GM19468 (cell line): ENCODE results near the gene PEX14.
"Not testable (repeated sequence)": the region's sequence is repeated elsewhere in the genome, so short reads cannot be mapped to it uniquely, and the experiment has no call there.

ENCODE experiments used
- ATAC-seq: cut with Tn5 transposase; IDR thresholded peaks from one replicate; pipeline ENCODE4 v1.9.1; 2021; ENCODE audit warnings: mild to moderate bottlenecking, moderate library complexity, moderate number of reproducible peaks; ENCODE audit not compliant: unreplicated experiment; ENCODE audit errors: extremely low read depth

Gene PEX14

DNA sequence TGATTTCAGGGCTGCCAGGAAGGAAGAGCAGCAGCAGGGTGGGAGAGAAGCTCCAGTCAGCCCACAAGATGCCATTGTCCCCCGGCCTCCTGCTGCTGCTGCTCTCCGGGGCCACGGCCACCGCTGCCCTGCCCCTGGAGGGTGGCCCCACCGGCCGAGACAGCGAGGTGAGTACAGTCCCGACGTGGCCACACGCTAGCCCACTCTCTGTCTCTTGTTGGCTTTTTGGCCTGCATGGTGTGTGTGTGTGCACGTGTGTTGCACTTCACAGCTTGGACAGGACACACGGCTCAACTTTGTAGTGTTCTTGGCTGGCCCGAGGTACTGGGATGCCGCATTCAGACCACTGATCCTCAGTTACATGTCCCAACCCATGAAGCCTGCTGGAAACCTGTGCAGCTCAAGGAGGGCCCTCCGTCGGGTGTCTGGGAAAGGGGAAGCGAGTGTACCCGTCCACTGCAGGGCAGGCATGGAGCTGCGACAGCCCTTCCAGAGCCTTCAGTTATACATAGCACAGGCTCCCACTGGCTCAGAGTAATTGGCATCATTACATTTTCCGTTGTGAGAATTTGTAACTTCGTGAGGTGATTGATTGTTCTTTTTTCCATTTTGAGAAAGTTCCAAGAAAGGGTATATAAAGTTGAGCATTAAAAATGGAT lies 24.5 kb upstream of the PEX14 start:
- ATAC-seq = no peak

- ATAC-seq = no peak
Observed at GRCh38 chr1:10450836-10451235, 23.9 kb upstream of the PEX14 start.

GRCh38 chr1:10451287-10451686 lies 23.5 kb upstream of the PEX14 start:
- no peak for ATAC-seq

GRCh38 chr1:10456048-10456447 lies 18.7 kb upstream of the PEX14 start:
- ATAC-seq = no peak

DNA sequence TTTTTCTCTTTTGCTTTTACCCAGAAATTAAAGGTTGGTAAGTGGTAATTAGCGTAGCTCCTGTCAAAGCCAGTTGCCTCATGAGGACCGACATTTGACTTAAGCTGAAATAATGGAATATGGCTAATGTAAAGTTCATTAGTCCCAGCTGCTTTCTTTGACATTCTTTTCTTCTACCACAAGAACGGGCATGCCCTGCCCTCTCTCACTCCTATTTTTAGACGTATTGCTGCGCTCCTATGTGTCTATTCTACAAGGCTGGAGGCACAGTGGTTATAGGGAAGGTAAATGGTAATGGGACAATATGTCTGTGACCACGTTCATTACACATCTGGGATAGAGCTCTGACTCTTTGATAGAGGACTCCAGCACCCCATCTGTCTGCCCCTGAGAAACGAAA lies 18.1 kb upstream of the PEX14 start:
- ATAC-seq = no peak

DNA sequence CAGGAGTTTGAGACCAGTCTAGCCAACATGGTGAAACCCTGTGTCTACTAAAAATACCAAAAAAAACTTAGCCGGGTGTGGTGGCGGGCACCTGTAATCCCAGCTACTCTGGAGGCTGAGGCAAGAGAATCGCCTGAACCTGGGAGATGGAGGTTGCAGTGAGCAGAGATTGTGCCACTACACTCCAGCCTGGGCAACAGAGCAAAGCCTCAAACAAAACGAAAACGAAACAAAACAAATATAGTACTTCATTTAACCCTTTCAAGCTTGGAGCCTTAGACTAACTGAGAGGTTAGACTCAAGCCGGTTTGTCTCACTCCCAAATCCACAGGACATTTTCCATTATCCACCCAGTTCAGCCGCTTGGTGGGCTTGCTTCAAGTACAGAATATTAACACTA lies 17.3 kb upstream of the PEX14 start:
- not testable (repeated sequence) for ATAC-seq

DNA sequence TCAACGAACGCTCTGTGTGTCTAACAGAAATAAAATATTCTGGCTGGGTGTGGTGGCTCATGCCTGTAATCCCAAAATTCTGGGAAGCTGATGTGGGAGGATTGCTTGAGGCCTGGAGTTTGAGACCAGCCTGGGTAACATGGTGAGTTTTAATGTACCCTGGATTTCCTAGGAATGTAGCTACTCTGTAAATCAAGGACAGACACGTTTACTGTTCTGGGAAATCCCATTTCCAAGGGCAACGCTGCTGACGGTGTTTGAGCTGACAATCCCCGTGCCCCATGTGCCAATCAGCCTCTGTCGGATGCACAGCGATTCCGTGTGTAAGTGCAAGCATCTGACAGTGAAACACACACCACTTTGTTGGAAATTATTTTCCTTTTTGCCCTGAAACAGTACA lies 16.9 kb upstream of the PEX14 start:
- ATAC-seq = no peak

GRCh38 chr1:10459184-10459583 lies 15.6 kb upstream of the PEX14 start:
- no peak for ATAC-seq

DNA sequence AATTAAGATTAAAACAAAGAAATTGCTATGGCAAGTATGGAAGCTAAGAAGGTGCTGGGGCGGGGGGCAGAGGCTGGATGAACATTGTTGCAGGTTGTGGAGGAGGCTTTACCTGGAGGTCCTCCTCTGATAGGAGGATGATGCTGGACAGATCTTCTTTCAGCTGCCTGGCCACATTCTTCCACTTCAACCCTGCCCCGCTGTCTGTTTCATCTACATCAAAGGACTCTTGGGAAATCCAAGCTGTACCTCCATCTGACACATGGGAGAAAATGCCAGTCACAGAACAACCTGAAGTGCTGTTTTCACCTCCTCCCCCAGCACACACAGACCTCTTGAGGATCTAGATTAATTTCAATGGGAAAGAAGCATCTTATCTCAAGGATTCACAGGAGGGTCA lies 7.7 kb upstream of the PEX14 start:
- ATAC-seq = no peak

DNA sequence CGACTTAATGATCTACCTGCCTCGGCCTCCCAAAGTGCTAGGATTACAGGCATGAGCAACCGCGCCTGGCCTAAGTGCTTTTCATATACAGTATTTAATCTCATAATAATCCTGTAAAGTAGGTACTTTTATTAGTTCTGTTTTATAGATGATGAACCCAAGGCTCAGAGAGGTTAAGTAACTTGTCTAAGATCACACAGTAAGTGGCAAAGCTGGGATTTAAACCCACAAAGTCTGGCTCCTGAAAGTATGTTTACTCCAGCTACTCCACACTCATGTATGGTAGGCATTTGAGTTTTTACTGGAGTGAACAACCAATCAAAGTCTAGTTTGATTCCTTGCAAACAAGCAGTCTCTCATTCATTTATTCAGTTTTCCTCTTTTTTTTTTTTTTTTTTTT lies 4.7 kb upstream of the PEX14 start:
- no peak for ATAC-seq

DNA sequence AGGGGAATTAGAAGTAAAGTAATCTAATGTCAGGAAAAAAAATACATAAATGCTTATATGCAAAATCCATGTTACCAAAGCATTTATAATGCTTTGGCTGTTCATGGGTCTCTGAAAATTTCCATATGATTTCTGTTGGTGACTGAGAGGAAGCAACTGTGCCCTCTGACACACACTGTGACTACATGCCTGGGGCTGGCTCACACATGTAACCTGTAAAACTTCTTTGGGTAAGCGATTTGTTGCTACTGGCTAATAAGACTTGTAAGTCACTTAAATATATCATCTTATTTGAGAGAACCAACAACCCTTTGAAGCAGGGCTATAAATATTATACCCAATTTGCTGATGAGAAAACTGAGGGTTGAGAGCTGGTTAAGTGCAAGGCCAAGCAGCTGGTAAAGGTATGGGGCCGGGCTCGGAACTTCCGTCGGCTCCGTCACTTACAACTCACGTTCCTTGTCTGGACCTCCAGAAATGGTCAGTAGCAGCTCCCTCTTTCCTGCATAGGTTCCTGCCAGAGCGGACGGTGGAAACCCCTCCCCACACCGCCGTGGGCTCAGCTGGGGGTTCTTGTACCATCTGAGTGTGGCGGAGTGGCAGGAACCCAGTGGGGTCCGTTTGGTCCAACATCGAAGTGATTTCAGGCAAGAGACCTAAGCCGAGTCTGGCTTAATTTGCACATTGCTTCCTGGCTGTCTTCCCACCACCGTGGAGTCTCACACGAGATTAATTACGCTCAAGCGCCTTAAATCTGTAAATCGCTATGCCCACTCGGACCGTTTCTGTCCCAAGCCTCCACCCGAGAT lies 3.1 kb upstream of the PEX14 start:
- no peak for ATAC-seq

- peak; percentile 32 for ATAC-seq
Observed at GRCh38 chr1:10472220-10473144, 2.3 kb upstream of the PEX14 start, which contains the start of gene DFFA. DFFA (minus strand) TSS chr1:10472529; CDS start chr1:10472458, 71 bp downstream.

- no peak for ATAC-seq
Observed at GRCh38 chr1:10473145-10473765, 1.5 kb upstream of the PEX14 start.

DNA sequence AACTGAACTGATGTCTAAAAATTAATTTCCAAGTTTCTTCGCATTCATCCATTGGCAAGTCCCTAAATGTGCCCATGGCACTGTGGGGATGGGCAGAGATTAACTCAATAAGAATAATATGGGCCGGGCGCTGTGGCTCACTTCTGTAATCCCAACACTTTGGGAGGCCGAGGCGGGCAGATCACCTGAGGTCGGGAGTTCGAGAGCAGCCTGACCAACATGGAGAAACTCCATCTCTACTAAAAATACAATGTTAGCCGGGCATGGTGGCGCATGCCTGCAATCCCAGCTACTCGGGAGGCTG lies 489 bp upstream of the PEX14 start:
- not testable (repeated sequence) for ATAC-seq

DNA sequence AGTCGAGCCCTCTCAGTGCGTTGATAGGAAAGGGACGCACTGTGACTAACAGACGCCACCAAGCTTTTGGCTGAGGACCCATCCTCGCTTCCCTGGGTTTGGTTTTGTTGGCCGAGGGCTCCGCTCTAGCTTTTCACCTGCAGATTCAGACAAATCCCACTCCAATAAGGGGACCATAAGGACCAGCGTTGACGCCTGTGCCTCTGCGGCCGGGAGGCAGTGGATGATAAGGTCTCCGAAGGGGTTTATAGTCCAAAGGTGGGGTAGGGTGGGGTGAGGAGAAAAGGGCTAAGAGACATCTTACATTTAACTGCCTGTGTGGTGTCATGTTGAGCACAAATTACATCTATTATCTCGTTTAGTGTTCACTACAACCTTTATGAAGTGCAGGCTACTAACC lies 760 bp downstream of the PEX14 start:
- no peak for ATAC-seq

DNA sequence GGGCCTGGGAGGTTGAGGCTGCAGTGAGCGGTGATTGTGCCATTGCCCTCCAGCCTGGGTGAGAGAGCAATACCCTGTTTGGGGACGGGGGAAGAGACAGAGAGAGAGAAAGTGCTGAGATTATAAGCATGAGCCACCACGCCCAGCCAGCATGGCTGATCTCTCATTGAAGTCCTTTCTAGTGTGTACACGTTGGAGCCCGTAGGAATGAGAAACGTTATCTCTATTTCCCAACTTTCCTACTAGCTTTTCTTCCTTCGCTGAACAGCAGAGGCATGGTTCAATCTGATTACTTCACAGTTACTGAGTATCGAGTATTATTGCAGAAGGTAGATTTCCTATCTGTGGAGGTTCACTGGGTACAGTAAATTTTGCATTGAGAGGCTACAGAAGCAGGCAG lies 4.5 kb downstream of the PEX14 start:
- ATAC-seq = no peak

DNA sequence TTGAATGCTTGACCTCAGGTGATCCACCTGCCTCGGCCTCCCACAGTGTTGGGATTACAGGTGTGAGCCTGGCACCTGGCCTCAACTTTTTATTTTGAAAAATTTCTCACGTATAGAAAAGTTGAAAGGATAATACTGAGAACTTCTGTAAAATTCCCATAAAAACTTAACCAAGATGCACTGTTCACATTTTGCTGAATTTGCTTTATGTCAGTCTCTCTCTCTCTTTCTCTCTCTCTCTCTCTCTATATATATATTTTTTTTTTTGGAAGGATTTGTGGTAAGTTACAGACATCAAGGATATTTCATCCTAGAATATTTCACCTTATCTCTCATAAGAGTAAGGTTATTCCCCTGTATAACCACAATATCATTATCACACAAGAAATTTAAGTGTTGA lies 5.9 kb downstream of the PEX14 start:
- no peak for ATAC-seq

DNA sequence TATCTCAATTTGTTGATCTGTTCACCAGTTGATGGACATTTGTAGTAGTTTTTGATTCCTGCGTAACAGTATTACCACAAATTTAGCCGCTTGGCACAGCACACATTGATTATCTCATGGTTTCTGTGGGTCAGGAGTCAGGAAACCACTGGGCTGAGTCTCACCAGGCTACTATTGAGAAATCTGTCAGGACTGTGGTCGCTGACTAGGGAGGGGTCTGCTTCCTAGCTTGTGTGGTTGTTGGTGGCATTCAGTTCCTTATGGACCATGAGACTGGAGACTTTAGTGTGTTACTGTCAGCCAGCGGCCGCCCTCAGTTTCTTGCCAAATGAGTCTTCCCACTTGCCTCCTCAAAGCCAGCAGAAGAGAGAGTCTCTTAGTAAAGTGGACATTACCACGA lies 9.8 kb downstream of the PEX14 start:
- ATAC-seq = no peak

DNA sequence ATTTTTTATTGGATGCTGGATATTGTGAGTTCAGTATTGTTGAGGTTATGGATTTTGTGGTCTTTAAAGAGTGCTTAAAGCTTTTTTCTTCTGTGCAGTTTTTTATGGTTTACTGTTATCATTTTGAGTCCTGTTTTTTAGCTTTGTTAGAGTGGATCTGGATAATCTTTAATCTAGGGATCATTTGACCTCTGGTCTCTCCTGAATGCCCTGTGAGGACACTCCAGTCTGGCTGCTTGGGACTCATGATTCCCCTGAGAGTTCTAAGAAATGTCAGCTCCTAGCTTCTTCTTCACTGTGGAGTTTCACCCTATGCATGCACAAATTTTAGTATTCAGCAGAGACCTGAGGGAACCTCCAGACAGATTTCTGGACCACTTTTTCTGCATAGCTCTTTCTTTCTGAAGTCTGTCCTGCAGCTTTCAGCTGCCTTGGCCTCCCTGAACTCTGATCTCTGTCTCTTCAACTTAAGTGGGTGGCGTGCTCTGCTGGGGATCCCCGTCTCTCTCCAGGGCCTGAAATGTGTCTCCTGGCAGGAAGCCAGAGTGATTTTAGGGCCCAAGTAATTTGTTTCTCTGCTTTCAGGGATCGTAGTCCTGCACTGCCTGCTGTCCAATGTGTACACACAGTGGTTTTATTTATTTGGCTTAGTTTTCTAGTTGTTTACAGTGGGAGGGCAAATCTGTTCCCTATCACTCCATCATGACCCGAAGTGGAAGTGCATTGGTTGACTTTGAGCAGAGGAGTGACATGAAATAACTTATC lies 14.7 kb downstream of the PEX14 start:
- no peak for ATAC-seq
